GM19240 (cell line): ENCODE data around the gene FBXO31.
"Not testable (repeated sequence)": the region's sequence is repeated elsewhere in the genome, so short reads cannot be mapped to it uniquely, and the experiment has no call there.

ENCODE experiments used
- DNase-seq: peaks from one replicate; pipeline ENCODE4 v3.0.0; 2011; ENCODE audit warnings: low spot score; ENCODE audit not compliant: insufficient read length

Gene FBXO31

GRCh38 chr16:87344931-87345631, 38.5 kb downstream of the FBXO31 start:
- DNase-seq, result peak; percentile 34

GRCh38 chr16:87344165-87344930, 39.2 kb downstream of the FBXO31 start:
- DNase-seq, result no peak

- DNase-seq, result no peak
Observed at GRCh38 chr16:87343753-87344050, 39.9 kb downstream of the FBXO31 start.

- no peak for DNase-seq
Observed at GRCh38 chr16:87342978-87343752, 40.4 kb downstream of the FBXO31 start.

- DNase-seq, result no peak
Observed at GRCh38 chr16:87342504-87342903, 41.1 kb downstream of the FBXO31 start.

GRCh38 chr16:87340198-87340597, 43.4 kb downstream of the FBXO31 start:
- DNase-seq, result no peak

GRCh38 chr16:87339724-87340105, 43.9 kb downstream of the FBXO31 start:
- DNase-seq, result not testable (repeated sequence)

- no peak for DNase-seq
Observed at GRCh38 chr16:87339086-87339723, 44.4 kb downstream of the FBXO31 start.

GRCh38 chr16:87338155-87338765, 45.3 kb downstream of the FBXO31 start:
- DNase-seq, result no peak

GRCh38 chr16:87337262-87337771, 46.3 kb downstream of the FBXO31 start:
- no peak for DNase-seq

GRCh38 chr16:87336434-87337240, 46.9 kb downstream of the FBXO31 start:
- DNase-seq, result no peak

- DNase-seq, result no peak
Observed at GRCh38 chr16:87335625-87336433, 47.7 kb downstream of the FBXO31 start.

- no peak for DNase-seq
Observed at GRCh38 chr16:87334651-87335624, 48.6 kb downstream of the FBXO31 start.

GRCh38 chr16:87333581-87334331, 49.8 kb downstream of the FBXO31 start:
- DNase-seq, result no peak

GRCh38 chr16:87333101-87333500, 50.5 kb downstream of the FBXO31 start:
- DNase-seq, result no peak

- no peak for DNase-seq
Observed at GRCh38 chr16:87332150-87332549, 51.4 kb downstream of the FBXO31 start.

GRCh38 chr16:87331241-87331801, 52.3 kb downstream of the FBXO31 start:
- no peak for DNase-seq
